T-cell (primary cell): ENCODE data around the gene CBFA2T3. TPM values are rescaled to one million over a fixed set of nuclear protein-coding genes. Genes with fewer than 3 reads are reported as not detected.
A peak's percentile ranks its signal among the peaks of the same experiment; 100 is the strongest.

Experiments
- ATAC-seq, 4 experiments: fragments of 200-7000 bp in 3 of 4; fragments of 150-1000 bp in 1 of 4; cut with Tn5 transposase; replicated peaks in 1 of 4; 1 replicate in 3 of 4; 2 replicates in 1 of 4; pipeline ENCODE4 v1.10.0; 2021; ENCODE audit warnings: moderate library complexity in 3 of 4, mild to moderate bottlenecking in 2 of 4, moderate number of reproducible peaks in 1 of 4
- CTCF ChIA-PET, 2 donors: fragments of 300-600 bp; sonication (Branson Sonifier 250); formaldehyde crosslinking; loops; one replicate each; lab custom pipeline; 2022; ENCODE audit warnings: antibody characterized with exemption in 2 of 2; lab: Charles Lee
- POLR2A ChIA-PET, 2 donors: fragments of 300-600 bp; sonication (Branson Sonifier 250); formaldehyde crosslinking; loops; one replicate each; lab custom pipeline; 2022; ENCODE audit warnings: antibody characterized with exemption in 2 of 2; lab: Charles Lee
- DNase-seq, 35 experiments: peaks; one replicate each; pipeline versions ENCODE4 v3.0.0 to v3.0.0-alpha.2; 2013 to 2023
- H3K27ac ChIP-seq: one replicate; pipeline ENCODE4 v1.5.1; 2013; ENCODE audit warnings: low read length
- H3K27me3 ChIP-seq, 2 experiments: replicated peaks in 1 of 2; 1 replicate in 1 of 2; 2 replicates in 1 of 2; pipeline versions ENCODE4 v1.6.1 to v1.7.0; 2013; ENCODE audit warnings: low read length in 1 of 2, mixed read lengths in 1 of 2; ENCODE audit not compliant: control insufficient read depth in 2 of 2, insufficient read depth in 2 of 2; ENCODE audit errors: extremely low read depth in 1 of 2
- H3K36me3 ChIP-seq, 2 donors: 1 replicate in 1 of 2; 2 replicates in 1 of 2; pipeline versions ENCODE4 v1.6.1 to v1.7.0; 2013; ENCODE audit warnings: low read length in 1 of 2; ENCODE audit not compliant: control insufficient read depth in 2 of 2, insufficient read depth in 1 of 2; ENCODE audit errors: extremely low read depth in 1 of 2
- H3K4me1 ChIP-seq, 2 experiments: 1 replicate in 1 of 2; 2 replicates in 1 of 2; pipeline versions ENCODE4 v1.6.1 to v1.7.0; 2013; ENCODE audit warnings: low read length in 2 of 2, mixed read lengths in 1 of 2; ENCODE audit not compliant: insufficient read depth in 2 of 2, control insufficient read depth in 1 of 2; ENCODE audit errors: extremely low read depth in 1 of 2
- H3K4me3 ChIP-seq, 2 donors: 1 replicate in 1 of 2; 2 replicates in 1 of 2; pipeline versions ENCODE4 v1.5.1 to v1.7.0; 2013; ENCODE audit warnings: mild to moderate bottlenecking in 2 of 2, low read length in 1 of 2, moderate library complexity in 1 of 2; ENCODE audit not compliant: control insufficient read depth in 1 of 2; ENCODE audit errors: extremely low read depth in 1 of 2
- H3K9me3 ChIP-seq: 2 replicates; pipeline ENCODE4 v1.7.0; 2013
- H3K27ac Mint-ChIP-seq, 2 donors: one replicate each; pipeline ENCODE4 v1.8.0; 2020 to 2021; ENCODE audit warnings: mild to moderate bottlenecking in 2 of 2, mixed read lengths in 2 of 2
- H3K27me3 Mint-ChIP-seq, 2 donors: one replicate each; pipeline ENCODE4 v1.8.0; 2021 to 2022; ENCODE audit warnings: mixed read lengths in 2 of 2
- H3K36me3 Mint-ChIP-seq: one replicate; pipeline ENCODE4 v1.8.0; 2021; ENCODE audit warnings: mixed read lengths
- H3K4me1 Mint-ChIP-seq, 3 donors: one replicate each; pipeline ENCODE4 v1.8.0; 2020 to 2022; ENCODE audit warnings: mixed read lengths in 3 of 3, mild to moderate bottlenecking in 1 of 3
- H3K4me3 Mint-ChIP-seq, 3 donors: one replicate each; pipeline ENCODE4 v1.8.0; 2020 to 2022; ENCODE audit warnings: mild to moderate bottlenecking in 3 of 3, mixed read lengths in 3 of 3, moderate library complexity in 3 of 3
- H3K9me3 Mint-ChIP-seq, 3 donors: one replicate each; pipeline ENCODE4 v1.8.0; 2020 to 2022; ENCODE audit warnings: mixed read lengths in 3 of 3
- WGBS: methylation state at CpG from one replicate; pipeline ENCODE4 v1.1.5; 2013; ENCODE audit warnings: missing lambda C conversion rate; ENCODE audit not compliant: insufficient coverage; 5-methylcytosine and 5-hydroxymethylcytosine counted together
- total RNA-seq, 35 experiments: library from RNA in 6 of 35; stranded (reverse) in 6 of 35; fragments of 120-200 nt in 1 of 35; gene quantifications; one replicate each; pipeline versions ENCODE4 v1.2.1 to v1.2.4 and lab custom pipeline; 2013 to 2026

CBFA2T3 gene
- total RNA-seq, 5 donors from 2014 or later (not counting 1 experiment from before 2014, with no cell fraction given): 2.0 to 4.0 (median 2.1) TPM

DNA sequence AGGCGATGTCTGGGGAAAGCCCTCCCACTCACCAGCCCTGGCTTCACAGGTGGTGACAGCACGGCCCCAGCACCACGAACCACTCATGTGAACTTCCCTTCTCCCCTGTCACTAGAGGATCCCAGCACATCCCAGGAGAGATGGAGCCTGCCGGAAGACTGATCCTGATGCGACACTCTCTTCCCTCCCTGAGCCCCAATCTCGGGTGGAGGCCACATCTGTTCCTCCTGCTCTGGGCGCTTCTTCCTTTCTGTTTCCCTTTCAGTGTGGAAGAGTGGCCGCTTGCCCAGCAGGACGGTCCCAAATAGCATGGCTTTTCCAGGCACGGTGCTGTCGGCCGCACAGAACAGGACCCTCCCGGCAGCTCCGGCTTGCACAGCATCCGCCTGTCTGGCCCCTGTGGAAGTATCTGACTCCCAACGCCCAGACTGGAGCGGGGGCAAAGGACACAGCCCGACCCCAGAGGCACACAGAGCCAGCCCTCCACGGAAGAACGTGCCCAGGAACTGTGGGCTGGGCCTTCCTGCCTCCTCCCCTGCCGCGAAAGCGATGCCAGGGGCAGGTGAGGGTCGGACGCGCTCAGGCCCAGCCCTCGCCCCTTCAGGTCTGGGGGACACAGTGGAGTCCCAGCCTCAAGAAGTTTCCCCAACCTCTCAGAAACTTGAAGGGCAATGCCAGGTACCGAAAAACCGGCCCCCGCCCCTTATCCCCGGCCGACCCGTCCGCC, 37.6 kb downstream of the CBFA2T3 start:
- 17% methylated on average over 34 of the region's 34 CpGs for WGBS
- H3K4me3 Mint-ChIP-seq: peak overlapping the region; percentile 21 to 61 (median 55)
- ATAC-seq: no peak
- ChIA-PET POLR2A (no interaction called here), CTCF (no interaction called here)
- peaks cover 5 to 45% of the 10 kb centered on the region in 2 donors for H3K27me3 Mint-ChIP-seq
- Histone ChIP-seq H3K27ac (no peak overlapping the region), H3K4me3 (peak overlapping the region in 1 of 2 donors; percentile 56), H3K27me3 (peaks cover 0 to 86% of the 10 kb centered on the region in 2 experiments), H3K36me3 (no peaks in the 10 kb centered on the region), H3K9me3 (no peaks in the 10 kb centered on the region), H3K4me1 (peaks cover 14 to 44% of the 10 kb centered on the region in 2 experiments)
- DNase-seq: peak in 1 of 35 experiments; percentile 20
- no peaks in the 10 kb centered on the region for H3K9me3 Mint-ChIP-seq
- no peaks in the 10 kb centered on the region for H3K36me3 Mint-ChIP-seq
- peaks cover 7 to 19% (median 11%) of the 10 kb centered on the region in 3 donors for H3K4me1 Mint-ChIP-seq
- H3K27ac Mint-ChIP-seq: no peak overlapping the region

DNA sequence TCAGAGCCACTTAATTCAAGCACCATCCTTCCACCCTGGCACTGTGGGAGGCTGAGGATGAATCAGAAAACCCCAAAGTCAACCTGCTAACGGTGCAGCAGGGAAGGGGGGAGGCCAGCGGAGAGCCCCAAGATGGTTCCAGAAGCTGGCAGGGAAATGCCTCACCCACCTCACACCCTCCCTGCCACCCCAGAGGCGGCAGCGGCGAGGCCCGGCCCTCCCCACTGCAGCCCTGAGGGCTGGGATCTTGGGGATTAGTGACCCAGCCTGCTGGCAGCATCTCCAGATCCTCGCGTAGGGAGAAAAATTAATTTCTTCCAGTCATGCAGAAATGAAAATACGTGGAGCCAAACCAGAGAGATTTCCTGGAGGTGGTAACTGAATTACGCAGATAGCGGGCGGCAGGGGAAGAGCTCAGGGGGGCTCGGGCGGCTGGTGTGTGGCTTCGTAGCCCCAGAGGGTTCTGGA, 38.2 kb downstream of the CBFA2T3 start:
- no peaks in the 10 kb centered on the region for H3K9me3 Mint-ChIP-seq
- no peak for DNase-seq
- Histone ChIP-seq H3K36me3 (no peaks in the 10 kb centered on the region), H3K27ac (no peak overlapping the region), H3K27me3 (peaks cover 0 to 88% of the 10 kb centered on the region in 2 experiments), H3K9me3 (no peaks in the 10 kb centered on the region), H3K4me3 (peak overlapping the region in 1 of 2 donors; percentile 6), H3K4me1 (peaks cover 14 to 44% of the 10 kb centered on the region in 2 experiments)
- WGBS: 47% methylated on average over 9 of the region's 15 CpGs
- H3K4me1 Mint-ChIP-seq: peaks cover 7 to 19% (median 11%) of the 10 kb centered on the region in 3 donors
- H3K27me3 Mint-ChIP-seq: peaks cover 3 to 43% of the 10 kb centered on the region in 2 donors
- POLR2A ChIA-PET: no interaction called here
- H3K4me3 Mint-ChIP-seq: peak overlapping the region; percentile 17 to 61 (median 55)
- CTCF ChIA-PET: no interaction called here
- H3K27ac Mint-ChIP-seq: no peak overlapping the region
- no peak for ATAC-seq
- H3K36me3 Mint-ChIP-seq: no peaks in the 10 kb centered on the region

DNA sequence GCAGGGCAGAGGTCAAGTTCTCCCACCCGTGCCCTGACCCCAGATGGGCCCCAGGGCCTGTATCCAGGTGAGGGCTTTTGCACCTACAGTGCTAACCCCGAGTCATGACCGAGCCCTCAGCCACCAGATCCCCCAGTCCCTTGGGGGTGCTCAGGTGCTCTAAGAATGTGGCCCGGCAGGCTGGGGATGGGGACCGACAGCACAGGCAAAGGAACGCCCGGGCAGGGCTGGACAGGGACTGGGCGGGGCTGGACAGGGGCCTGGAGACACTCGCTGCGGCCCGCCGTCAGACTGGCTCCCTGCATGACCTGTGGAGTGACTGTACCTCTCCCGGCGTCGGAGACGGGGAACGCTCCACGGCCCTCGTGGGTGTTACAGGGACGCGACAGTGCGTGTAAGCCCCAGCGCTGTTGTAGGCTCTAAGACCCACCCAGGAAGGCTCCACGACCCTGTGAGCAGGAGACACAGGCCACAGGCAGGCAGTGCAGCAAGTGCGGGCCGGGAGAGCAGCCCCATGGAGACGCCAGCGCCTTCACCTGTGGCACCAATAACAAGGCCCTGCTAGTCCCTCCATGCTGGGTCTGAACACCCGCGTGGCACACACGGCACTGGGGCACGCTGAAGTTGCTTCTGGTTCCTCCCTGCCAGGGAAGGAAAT, 38.8 kb downstream of the CBFA2T3 start:
- Mint-ChIP-seq H3K27me3 (peaks cover 3 to 39% of the 10 kb centered on the region in 2 donors), H3K4me3 (no peak overlapping the region), H3K4me1 (peaks cover 7 to 19% (median 11%) of the 10 kb centered on the region in 3 donors), H3K27ac (no peak overlapping the region), H3K36me3 (no peaks in the 10 kb centered on the region), H3K9me3 (no peaks in the 10 kb centered on the region)
- H3K4me1 ChIP-seq: peaks cover 14 to 44% of the 10 kb centered on the region in 2 experiments
- no peaks in the 10 kb centered on the region for H3K36me3 ChIP-seq
- 78% methylated on average over 27 of the region's 32 CpGs for WGBS
- H3K4me3 ChIP-seq: no peak overlapping the region
- H3K9me3 ChIP-seq: no peaks in the 10 kb centered on the region
- no peak for ATAC-seq
- ChIA-PET CTCF (no interaction called here), POLR2A (no interaction called here)
- peaks cover 0 to 84% of the 10 kb centered on the region in 2 experiments for H3K27me3 ChIP-seq
- H3K27ac ChIP-seq: no peak overlapping the region
- DNase-seq: no peak

DNA sequence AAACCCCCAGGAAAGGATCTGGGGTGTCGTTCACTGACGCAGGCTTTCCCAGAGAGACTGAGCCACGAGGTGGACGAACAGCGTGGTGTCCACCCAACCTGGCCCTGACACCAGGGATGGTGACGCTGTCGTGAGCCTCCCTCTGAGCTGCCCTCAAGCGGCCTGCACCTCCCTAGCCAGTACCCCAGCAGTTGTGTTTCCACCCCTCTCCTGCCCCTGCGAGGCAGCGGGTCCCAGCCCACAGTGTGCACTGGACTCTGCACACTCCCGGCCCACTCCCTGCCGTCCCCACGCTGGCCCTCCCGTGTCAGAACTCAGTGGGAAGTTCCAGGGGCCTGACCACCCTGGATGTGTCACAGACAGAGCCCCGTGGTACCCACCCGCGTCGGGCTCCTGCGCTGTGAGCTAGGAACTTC, 39.8 kb downstream of the CBFA2T3 start:
- Histone ChIP-seq H3K27ac (no peak overlapping the region), H3K27me3 (peaks cover 0 to 79% of the 10 kb centered on the region in 2 experiments), H3K4me3 (no peak overlapping the region), H3K9me3 (no peaks in the 10 kb centered on the region), H3K4me1 (peaks cover 14 to 40% of the 10 kb centered on the region in 2 experiments), H3K36me3 (no peaks in the 10 kb centered on the region)
- ATAC-seq (no peak), DNase-seq (no peak)
- WGBS: 75% methylated on average over 19 of the region's 19 CpGs
- Mint-ChIP-seq H3K36me3 (no peaks in the 10 kb centered on the region), H3K27ac (no peak overlapping the region), H3K9me3 (no peaks in the 10 kb centered on the region), H3K27me3 (peaks cover 3 to 29% of the 10 kb centered on the region in 2 donors), H3K4me1 (peaks cover 7 to 18% (median 11%) of the 10 kb centered on the region in 3 donors), H3K4me3 (no peak overlapping the region)
- POLR2A ChIA-PET: no interaction called here
- CTCF ChIA-PET: no interaction called here

DNA sequence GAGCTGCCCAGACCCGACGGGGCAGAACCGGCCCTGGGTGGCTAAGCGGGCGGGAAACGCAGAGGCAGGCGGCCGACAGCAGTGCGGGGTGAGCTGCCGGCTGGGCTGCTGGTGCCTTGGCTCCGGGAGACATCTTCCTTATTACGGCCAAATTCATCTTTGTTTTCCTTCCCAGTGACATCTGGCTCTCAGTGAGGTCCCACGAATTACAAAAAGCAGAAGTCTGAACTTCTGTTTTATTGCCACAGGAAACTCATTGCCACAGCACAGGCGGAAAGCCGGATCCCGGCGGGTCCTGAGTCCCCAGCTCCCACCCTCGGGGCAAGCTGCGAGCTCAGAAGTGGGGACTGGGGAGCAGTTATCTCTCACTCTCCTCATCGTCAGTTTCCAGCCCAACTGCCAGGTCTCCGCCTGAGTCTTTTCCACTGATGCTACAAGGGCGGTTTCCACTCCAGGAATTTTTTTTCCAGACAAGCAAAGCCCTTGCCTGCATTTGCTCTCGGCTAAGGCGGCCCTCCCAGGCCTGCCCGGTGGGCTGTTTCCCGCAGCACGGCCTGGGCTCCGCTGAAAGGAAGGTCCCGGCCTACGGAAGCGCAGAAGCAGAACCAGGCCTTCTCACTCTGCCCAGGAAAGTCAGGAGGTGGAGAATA, 40.3 kb downstream of the CBFA2T3 start:
- peaks cover 3 to 27% of the 10 kb centered on the region in 2 donors for H3K27me3 Mint-ChIP-seq
- no peaks in the 10 kb centered on the region for H3K9me3 ChIP-seq
- peak overlapping the region in 1 of 2 donors; percentile 38 for H3K4me3 ChIP-seq
- no peak overlapping the region for H3K4me3 Mint-ChIP-seq
- peaks cover 0 to 75% of the 10 kb centered on the region in 2 experiments for H3K27me3 ChIP-seq
- peaks cover 13 to 36% of the 10 kb centered on the region in 2 experiments for H3K4me1 ChIP-seq
- ATAC-seq: no peak
- no peak for DNase-seq
- no peak overlapping the region for H3K27ac Mint-ChIP-seq
- peaks cover 7 to 15% (median 11%) of the 10 kb centered on the region in 3 donors for H3K4me1 Mint-ChIP-seq
- H3K27ac ChIP-seq: no peak overlapping the region
- ChIA-PET CTCF (no interaction called here), POLR2A (no interaction called here)
- WGBS: 24% methylated on average over 30 of the region's 31 CpGs
- H3K9me3 Mint-ChIP-seq: no peaks in the 10 kb centered on the region
- no peaks in the 10 kb centered on the region for H3K36me3 ChIP-seq
- H3K36me3 Mint-ChIP-seq: no peaks in the 10 kb centered on the region

DNA sequence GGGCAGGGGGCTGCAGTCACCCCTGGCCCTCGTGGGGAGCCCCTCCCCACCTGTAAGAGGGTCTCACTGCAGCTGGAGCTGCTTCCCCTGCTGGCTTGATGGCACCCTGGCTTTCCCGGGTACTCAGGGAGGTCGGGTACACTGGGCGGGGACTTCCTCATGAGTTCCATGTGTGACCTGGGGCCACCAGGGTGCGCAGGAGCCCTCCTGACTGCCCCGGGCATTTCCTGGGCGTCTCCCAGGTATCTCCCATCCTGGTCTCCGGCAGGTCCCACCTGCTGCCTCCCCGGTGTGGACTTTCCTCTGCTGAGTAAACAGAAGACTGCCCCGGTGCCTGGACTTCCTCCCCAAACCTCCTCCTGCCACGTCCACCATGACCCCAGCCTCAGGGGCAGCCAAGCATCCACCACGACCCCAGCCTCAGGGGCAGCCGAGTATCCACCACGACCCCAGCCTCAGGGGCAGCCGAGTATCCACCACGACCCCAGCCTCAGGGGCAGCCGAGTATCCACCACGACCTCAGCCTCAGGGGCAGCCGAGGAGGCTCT, 40.9 kb downstream of the CBFA2T3 start:
- peaks cover 3 to 27% of the 10 kb centered on the region in 2 donors for H3K27me3 Mint-ChIP-seq
- WGBS: 6% methylated on average over 17 of the region's 19 CpGs
- H3K27ac Mint-ChIP-seq: no peak overlapping the region
- no peaks in the 10 kb centered on the region for H3K9me3 ChIP-seq
- DNase-seq (peak in 1 of 35 experiments; percentile 31), ATAC-seq (peak in 1 of 4 experiments; percentile 43)
- no peaks in the 10 kb centered on the region for H3K36me3 ChIP-seq
- H3K4me3 Mint-ChIP-seq: peak overlapping the region in 1 of 3 donors; percentile 9
- peaks cover 7 to 15% (median 11%) of the 10 kb centered on the region in 3 donors for H3K4me1 Mint-ChIP-seq
- H3K4me1 ChIP-seq: peaks cover 13 to 36% of the 10 kb centered on the region in 2 experiments
- POLR2A ChIA-PET: no interaction called here
- no peaks in the 10 kb centered on the region for H3K9me3 Mint-ChIP-seq
- no peaks in the 10 kb centered on the region for H3K36me3 Mint-ChIP-seq
- no peak overlapping the region for H3K27ac ChIP-seq
- CTCF ChIA-PET: no interaction called here
- H3K27me3 ChIP-seq: peaks cover 0 to 81% of the 10 kb centered on the region in 2 experiments
- peak overlapping the region in 1 of 2 donors; percentile 38 for H3K4me3 ChIP-seq
